Measurements from ENCODE around the gene PCSK4.
A peak's percentile ranks its signal among the peaks of the same experiment; 100 is the strongest.

The PCSK4 gene

GRCh38 chr19:1435378-1435989 is 54.7 kb downstream of the PCSK4 start:
- DNase-seq, result no peak

GRCh38 chr19:1434577-1435060 is 55.5 kb downstream of the PCSK4 start:
- DNase-seq, result peak; percentile 25

GRCh38 chr19:1434040-1434366 is 56.1 kb downstream of the PCSK4 start:
- DNase-seq, result no peak

- DNase-seq, result no peak
Measured at GRCh38 chr19:1433119-1434039, 56.8 kb downstream of the PCSK4 start.

- DNase-seq, result no peak
Measured at GRCh38 chr19:1432507-1432887, 57.7 kb downstream of the PCSK4 start.

- no peak for DNase-seq
Measured at GRCh38 chr19:1431759-1432506, 58.2 kb downstream of the PCSK4 start.
